HG03432 (cell line): ENCODE results near the gene ZFAND4.
A peak's percentile ranks its signal among the peaks of the same experiment; 100 is the strongest.
"Not testable (repeated sequence)": the region's sequence is repeated elsewhere in the genome, so short reads cannot be mapped to it uniquely, and the experiment has no call there.

Experiments used
- ATAC-seq: cut with Tn5 transposase; IDR thresholded peaks from one replicate; pipeline ENCODE4 v1.9.1; 2021; ENCODE audit warnings: mild to moderate bottlenecking, moderate library complexity; ENCODE audit not compliant: unreplicated experiment

ZFAND4 gene

GRCh38 chr10:45592432-45592831 lies 80.1 kb downstream of the ZFAND4 start:
- no peak for ATAC-seq

- ATAC-seq = no peak
These were observed 81.3 kb downstream of the ZFAND4 start for GRCh38 chr10:45591280-45591679.

- ATAC-seq = no peak
These were observed 82.7 kb downstream of the ZFAND4 start for GRCh38 chr10:45589868-45590267.

- no peak for ATAC-seq
These were observed 83.6 kb downstream of the ZFAND4 start for GRCh38 chr10:45589009-45589408.

- ATAC-seq = no peak
These were observed 86.3 kb downstream of the ZFAND4 start for GRCh38 chr10:45586028-45586824.

GRCh38 chr10:45585131-45585530 lies 87.4 kb downstream of the ZFAND4 start:
- no peak for ATAC-seq

GRCh38 chr10:45582386-45582781 lies 90.2 kb downstream of the ZFAND4 start:
- ATAC-seq = no peak

GRCh38 chr10:45581582-45582385 lies 90.8 kb downstream of the ZFAND4 start:
- no peak for ATAC-seq

- peak; percentile 51 for ATAC-seq
These were observed 91.4 kb downstream of the ZFAND4 start for GRCh38 chr10:45581216-45581549.

GRCh38 chr10:45580371-45581215 lies 92.0 kb downstream of the ZFAND4 start:
- ATAC-seq = peak; percentile 71

- ATAC-seq = no peak
These were observed 94.1 kb downstream of the ZFAND4 start for GRCh38 chr10:45578384-45578971.

- no peak for ATAC-seq
These were observed 96.5 kb downstream of the ZFAND4 start for GRCh38 chr10:45575966-45576597.

- not testable (repeated sequence) for ATAC-seq
These were observed 97.4 kb downstream of the ZFAND4 start for GRCh38 chr10:45575032-45575761.

GRCh38 chr10:45569471-45569870 lies 103.1 kb downstream of the ZFAND4 start:
- ATAC-seq = no peak

GRCh38 chr10:45566415-45566814 lies 106.2 kb downstream of the ZFAND4 start:
- no peak for ATAC-seq
